HL-60/S4 (cell line): ENCODE measurements around the gene TOX2.

Experiments used
- in situ Hi-C: fragments of 300-500 bp; cut with MboI; formaldehyde crosslinking; loops from 2 replicates; pipeline ENCODE4 v1.14.3; 2022; ENCODE audit warnings: low sequenced_read_pairs

The TOX2 gene

DNA sequence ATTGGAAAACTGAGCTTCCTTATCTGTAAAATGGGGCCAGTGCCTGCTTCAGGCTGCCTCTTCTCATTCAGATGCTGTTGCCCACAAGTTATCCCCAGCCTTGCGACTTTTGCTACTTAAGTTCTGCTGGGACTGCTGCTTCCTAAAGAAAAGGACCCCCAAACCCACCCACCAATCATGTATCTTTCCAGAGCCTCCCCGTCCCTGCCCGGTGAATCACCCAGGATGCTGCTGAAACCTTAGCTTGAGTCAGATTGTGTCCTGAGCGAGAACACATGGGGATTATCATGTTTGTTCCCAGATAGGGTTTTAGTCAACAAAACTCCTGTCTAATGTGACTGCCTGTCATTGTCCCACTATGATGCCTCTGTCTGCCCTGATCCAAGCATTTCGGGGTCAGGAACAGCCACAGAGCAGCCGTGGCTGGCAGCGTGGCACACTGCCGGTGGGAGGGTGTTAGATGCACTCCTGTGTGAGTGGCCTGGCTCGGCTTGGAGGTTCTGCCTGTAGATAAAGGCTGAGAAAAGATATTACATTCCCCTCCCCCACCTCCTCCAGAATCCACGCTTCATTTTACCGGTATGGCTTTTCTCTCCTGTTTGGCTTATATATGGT lies 79.9 kb downstream of the TOX2 start:
- in situ Hi-C loops = no loop called here

DNA sequence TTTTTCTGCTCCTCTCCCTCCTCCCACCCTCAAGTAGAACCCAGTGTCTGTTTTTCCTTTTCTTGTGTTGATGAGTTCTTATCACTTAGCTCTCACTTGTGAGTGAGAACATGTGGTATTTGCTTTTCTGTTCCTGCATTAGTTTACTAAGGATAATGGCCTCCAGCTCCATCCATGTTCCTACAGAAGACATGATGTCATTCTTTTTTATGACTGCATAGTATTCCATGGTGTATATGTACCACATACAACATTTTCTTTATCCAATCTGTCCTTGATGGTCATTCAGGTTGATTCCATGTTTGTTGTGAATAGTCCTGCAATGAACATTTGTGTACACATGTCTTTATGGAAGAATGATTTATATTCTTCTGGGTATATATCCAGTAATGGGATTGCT lies 81.0 kb downstream of the TOX2 start:
- in situ Hi-C loops = no loop called here

DNA sequence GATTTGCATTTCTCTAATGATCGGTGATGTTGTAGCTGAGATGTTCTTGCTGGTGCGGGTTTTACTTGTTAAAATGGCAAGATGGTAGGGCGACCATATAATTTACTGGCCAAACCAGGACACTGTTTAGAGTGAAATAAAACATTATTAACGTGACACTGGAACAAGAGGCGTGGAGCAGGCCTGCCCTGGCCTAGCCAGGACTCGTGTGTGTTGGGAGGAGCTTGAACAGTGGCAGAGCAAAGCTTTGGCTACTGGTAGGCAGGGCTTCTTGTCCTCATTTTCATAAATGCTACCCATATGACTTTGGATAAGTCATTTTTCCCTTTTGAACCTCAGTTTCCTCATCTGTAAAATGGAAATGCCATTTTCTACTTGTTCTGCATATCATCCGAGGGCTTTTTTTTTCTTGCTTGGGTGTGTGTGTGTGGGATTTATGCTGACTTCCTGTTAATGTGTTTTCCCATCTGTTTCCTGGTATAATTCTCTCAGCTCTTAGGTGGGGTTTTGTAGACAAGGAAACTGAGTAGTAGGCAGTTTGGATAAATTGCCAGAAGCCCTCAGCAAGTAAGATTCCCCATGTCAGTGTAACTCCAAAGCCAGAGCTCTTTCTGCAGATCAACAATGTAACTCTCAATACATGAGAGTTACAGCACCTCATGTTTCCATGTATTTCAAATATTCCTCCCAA lies 81.7 kb downstream of the TOX2 start:
- in situ Hi-C loops = no loop called here

DNA sequence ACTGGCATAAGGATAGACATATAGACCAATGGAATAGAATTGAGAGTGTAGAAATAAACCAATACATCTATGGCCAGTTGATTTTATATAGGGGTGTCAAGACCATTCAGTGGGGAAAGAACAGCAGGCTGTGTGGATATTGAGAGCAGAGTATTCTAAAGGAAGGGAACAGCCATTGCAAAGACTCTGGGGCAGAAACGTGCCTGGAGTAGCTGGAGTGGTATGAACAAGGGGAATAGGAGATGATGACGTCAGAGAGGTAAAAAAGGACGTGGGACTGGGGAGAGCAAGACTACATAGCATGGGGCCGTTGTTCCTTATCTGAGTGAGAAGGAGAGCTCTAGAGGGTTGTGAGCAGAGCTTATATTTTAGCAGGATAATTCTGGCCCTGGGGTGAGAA lies 85.2 kb downstream of the TOX2 start:
- in situ Hi-C loops = no loop called here

DNA sequence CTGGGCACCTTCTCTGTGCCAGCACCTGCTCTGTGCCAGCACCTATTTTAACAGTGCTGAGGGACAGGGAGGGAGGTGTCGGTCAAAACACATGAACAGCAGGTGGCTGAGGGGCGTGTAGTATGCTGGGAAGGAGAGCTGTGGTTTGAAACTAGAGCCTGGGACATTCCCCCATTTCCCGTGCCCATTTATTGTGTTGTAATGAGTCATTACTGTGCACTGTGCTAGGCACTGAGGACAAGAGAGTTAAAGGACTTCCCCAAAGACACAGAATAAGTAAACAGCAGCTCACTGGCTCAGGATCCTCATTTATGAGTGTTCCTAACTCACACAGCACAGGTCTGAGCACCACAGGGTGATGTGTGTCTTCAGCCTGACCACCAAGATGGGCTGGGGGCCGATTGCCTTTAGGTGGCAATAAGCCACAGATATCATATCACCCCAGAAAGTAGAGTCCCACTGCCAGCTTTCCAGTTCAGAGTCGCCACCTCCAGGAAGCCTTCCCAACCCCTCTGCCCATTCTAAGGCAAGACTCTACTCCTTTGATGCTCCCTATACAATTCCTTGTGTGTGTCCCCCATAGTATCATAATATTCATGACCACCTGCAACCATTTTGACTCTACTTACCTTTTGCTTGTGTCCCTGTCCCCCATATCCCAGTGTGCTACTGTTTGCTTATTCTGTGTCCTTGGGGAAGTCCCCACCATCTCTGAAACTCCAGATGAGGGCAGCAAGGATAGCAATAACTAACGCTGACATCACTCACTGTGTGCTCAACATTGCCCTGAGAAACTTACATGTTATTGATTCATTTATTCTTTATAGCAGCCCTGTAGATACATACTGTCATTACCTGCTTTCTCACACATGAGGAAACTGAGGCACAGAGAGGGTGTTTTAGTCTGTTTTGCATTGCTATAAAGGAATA lies 87.3 kb downstream of the TOX2 start:
- in situ Hi-C loops = no loop called here

DNA sequence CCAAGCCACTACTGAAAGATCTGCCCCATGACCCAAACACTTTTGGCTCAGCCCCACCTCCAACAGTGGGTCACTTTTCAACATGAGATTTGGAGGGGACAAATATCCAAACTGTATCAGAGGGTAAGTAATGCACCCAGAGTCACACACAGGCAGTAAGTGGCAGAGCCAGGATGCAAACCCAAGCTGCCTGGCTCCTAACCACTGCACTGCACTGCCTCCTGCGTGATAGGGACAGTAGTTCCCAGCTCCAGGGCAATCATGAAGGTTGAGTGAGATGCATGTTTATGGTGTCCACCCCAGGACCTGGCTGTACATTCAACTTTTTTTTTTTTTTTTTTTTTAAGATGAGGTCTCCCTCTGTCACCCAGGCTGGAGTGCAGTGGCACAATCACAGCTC lies 88.2 kb downstream of the TOX2 start:
- in situ Hi-C loops = no loop called here

DNA sequence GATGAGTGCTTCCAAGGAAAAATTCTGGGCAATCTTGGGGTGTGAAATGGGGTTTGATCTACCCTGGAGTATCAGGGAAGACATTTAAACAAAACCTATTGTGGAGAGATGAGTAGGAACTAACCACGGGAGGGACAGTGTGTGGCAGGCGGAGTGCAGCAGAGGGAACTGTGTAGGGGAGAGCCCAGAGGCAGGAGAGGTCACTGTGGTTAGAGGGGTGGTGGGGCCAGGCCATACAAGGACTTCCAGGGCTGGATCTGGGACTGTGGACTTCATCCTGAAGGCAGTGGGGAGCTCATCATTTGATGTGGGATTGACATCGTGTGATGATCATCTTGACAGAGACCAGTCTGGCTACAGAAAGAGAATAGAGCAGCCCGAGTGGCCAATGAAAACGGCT lies 89.0 kb downstream of the TOX2 start:
- in situ Hi-C loops = no loop called here

DNA sequence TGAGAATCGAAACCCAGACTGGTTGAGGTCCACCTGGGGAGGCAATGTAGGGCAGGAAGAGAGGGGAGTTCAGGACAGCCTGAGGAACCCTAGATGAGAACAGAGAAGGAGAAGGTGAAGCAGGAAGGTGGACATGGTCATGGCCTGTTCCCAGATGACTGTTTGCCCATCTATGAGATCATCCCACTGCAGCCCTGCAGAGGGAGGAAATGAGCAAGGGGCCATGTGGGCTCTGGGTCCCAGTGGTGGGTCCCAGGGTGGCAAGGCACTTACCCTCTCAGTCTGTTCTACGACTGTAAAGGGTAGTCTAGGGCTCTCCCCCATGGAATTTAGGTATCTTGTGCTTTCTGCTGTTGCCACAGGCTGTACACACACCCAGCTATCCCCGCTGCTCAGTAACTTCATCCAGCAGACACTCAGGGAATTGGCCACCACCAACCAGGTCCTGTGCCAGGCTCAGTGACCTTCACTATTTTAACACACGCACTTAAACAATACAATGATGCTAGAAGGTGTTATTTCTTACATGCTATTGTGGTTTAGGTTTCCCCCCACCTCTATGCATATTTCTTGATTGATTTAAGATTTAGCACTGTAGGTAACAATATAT lies 89.8 kb downstream of the TOX2 start:
- in situ Hi-C loops = no loop called here

DNA sequence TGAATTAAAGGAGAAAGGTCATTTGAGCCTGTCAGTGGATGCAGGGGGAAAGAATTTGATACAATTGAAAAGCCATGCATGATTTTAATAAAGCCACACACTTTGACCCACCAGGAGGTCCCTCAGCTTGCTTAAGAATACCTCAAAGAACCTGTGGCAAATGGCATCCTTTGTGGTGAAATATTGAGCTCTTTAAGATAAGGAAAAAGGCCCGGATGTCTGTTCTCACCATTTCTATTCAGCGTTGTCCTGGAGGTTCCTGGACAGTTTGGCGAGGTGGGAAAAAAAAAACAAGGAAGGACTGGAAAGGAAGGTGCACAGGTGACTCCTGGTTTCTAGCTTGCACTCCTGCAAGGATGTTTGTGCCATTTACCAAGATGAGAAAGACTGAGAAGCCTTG lies 91.0 kb downstream of the TOX2 start:
- in situ Hi-C loops = no loop called here

DNA sequence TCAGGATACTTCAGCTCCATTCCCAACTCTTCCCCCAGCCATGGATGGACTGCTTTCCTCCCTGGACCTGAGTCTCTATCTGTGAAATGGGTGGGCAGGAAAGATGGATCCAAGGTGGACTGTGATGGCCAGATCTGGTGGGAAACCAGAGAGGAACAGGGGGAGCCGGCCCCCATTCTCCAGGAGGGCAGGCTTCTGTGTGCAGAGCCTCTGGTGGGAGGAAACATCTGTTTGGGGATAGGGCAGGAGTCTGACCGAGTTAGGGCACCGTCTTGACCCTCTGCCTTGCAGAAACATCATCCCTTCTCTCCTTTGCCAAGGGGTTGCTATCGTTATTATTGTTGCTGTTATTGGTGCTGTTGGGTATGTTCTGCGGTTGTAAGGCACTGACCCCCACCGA lies 91.5 kb downstream of the TOX2 start:
- in situ Hi-C loops = no loop called here

DNA sequence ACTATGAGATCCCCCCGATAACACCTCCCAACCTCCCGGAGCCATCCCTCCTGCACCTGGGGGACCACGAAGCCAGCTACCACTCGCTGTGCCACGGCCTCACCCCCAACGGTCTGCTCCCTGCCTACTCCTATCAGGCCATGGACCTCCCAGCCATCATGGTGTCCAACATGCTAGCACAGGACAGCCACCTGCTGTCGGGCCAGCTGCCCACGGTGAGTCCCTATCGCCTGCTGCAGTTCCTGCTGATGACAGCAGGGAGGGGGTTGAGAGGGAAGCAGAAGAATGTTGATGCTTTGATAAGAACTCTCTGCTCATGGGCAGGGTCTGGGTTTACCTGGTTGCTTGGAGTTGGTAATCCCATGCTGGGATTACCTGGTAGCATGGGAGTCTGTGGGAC lies 91.9 kb downstream of the TOX2 start:
- in situ Hi-C loops = no loop called here

DNA sequence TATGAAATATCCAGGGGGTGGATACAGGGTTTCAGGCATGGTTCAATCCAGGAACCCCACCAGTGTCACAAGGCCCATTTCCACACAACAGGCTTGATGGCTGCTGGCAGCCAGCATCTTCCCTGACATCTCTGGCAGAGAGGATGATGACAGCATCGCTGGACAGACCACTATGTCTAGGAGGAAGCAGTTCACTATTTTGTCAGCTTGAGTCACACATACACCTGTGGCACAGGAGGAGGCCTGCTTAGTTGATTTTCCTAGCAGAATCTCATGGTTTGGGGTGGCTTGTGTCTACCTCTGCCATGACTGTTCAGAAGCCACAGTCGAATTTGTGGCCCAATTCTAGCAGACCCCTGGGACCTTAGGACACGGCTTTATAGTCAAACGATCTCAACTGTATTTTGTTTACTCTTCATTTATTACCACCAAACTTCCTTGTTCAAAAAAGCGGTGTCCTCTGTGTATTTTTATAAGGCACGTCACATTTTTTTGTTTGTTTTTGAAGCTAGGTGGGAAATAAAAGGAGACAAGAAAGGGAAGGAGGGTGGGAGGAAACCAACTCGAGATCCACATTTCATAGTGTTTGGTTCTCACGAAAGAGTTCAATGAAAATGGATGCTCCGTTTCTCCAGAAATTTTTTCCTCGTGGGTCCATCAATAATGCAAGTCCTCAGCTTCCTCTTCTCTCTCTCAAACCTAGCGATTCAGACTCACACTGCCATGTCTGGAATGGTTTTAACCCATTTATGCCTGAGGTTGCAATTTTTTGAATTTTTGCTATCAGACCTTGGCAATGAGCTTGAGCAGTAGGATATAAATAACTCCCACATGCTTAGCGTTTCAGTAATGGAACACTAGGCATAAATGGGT lies 94.4 kb downstream of the TOX2 start:
- in situ Hi-C loops = no loop called here

DNA sequence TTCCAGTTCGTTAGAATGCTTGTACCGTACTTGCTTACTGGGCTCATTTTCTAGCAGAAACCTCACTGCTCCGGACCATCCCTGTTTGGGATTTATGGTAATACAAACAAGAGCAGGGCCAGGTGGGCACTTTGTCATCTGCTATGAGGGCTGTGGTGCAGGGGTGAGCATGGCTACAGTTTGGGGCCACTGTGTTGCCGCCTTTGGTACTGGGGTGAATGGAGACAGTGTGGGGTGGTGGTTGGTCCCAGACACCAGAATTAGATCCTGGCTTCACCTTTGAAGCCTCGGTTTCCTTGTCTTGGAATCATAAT lies 95.0 kb downstream of the TOX2 start:
- in situ Hi-C loops = no loop called here

DNA sequence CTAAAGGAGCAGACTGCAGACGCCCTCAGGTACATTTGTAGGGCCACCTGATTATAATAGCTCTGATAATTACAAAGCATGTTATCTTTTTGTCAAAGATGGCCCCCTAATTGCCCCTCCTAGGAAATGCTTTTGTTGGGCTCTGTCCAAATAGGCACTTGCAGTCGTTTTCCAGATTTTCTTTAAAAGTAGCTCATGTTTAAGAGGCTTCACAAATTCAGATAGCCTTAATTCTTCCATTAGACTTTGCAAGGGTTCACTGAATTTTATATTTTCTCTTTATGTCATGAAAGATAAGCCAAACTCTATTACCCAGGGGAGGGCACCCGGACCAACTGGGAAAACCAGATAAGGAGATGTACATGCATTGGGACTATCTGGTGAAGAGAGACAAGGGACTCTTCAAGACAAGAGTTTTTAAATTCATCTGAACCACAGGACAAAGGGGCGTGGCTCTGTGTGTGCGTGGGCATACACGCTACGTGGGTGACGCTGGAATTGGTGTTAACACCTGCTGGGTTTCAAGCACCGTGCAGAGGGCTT lies 95.6 kb downstream of the TOX2 start:
- in situ Hi-C loops = no loop called here

DNA sequence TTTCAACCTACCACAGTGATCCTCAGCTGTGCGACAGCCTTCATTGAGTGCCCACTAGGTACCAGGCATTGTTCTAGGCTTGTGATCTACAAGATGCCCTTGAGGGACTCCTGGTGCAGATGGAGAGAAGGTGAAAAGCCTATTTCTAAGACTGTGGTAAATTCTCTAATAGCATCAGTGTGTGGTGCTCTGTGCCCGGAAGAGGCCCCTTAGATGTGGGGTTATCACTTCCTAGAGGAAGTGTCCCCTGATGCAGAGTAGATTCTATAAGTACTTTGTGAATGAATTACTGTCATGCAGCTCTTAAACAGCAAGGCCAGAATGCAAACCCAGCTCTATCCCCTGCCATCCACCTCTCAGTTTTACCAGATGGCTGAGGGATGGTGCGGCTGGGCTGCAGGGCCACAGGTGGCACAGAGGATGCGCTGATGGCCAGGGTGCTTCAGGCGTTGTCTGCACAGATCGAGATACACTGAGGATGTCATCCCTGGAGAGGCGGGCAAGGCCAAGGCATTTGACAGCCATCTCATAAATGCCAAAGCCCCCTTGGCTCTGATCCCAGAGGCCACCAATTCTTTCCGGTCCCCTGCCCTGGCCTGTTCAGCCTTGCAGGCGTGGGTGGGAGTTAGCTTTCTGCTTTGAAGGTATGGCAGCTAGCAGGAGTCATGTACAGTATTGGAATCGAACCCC lies 96.7 kb downstream of the TOX2 start:
- in situ Hi-C loops = no loop called here

DNA sequence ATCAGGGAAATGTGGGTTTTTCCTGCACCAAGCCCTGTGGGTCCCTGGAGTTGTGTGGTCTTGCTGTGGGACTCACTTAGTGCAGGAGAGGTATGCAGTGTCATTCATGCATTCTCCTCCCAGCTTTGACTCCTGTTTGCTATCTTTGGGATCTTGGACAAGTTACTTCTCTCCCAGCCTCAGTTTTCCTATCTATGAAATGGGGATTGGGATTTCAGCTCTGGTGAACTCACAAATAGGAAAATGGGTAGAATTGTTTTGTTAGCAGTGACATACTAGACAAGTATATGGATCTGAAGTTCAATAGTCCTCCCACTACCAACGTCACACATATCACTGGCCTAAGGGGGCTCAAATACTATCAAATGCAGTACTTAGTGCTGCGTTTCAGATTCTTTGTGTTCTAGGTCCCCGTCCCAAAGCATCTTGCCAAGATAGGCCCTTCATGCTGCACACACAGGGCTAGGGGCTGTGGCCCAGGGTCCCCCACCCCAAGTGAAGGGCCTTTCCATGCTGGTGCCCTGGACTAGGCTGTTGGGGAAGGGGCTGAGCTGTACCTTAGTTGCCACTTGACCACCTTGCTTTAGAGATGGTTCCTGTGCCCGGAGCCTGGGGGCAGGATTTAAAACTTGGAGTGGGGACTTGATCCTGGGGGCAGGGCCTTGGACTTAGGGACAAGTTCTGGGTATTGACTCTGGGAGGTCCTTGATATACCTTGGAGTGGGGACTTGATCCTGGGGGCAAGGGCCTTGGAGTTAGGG lies 98.0 kb downstream of the TOX2 start:
- in situ Hi-C loops = no loop called here

DNA sequence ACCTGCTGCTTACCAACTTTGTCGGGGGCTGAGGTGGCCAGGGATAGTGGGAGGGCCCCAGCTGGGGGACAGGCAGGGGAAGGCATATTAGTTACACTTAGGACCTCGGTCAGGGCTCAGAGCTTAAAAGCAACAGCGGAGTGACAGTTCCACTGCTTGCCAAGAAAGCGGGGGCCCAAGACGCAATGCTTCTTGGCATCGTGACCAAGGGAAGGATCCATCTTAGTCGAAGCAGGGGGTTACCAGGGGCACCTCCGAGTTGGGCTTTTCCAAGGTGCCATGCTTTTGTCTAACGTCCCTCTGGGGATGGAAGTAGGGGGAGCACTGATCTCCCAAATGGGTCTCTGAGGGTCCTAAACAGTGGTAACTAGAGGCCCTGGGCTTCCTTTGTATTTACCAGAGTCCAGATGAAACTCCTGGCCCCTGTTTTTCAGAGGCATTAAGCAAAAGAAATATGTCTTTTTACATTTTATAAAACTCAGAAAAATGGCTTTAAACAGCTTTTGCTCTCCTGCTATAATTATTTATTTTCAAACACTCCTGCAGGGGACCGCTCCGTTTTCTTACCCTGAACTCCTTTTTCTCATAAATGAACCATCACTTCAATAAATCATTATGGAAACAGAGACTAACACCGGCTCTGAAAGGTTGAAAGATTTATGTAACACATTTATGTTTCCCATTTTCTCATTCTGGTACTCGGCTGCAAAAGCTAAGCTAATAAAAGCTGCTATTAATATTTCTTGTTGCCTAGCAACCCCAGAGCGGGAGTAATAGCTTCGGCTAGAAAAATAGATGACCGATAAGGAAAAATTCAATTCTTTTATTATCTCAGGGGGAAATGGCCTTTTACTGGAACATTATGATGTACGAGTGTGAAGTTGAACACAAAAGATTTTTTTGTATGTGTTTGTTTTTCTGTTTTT lies 100.4 kb downstream of the TOX2 start:
- in situ Hi-C loops = no loop called here

DNA sequence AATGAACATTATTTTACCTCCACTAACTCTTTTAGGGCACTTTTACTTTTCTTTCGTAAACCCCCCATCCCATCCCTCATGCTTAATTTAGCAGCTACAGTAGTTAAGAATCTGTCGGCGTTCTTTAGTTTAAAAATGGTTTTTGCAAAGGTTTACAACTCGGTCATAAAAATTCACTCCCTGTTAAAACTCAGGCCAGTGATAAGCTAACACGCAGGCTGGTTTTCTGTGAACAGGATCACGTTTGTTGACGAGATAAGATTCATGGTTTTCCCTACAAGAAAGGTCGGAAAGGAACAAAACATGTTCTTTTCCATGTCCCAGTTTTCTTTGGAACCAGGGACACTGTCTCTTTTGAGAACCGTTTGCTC lies 101.1 kb downstream of the TOX2 start:
- in situ Hi-C loops = no loop called here
